Middle frontal gyrus (tissue), 1 donor: ENCODE measurements around the gene TSACC.

Experiments used
- DNase-seq: peaks from one replicate; pipeline ENCODE4 v3.0.0-alpha.2; 2015; ENCODE audit warnings: low spot score; ENCODE audit errors: extremely low spot score

Gene TSACC

DNA sequence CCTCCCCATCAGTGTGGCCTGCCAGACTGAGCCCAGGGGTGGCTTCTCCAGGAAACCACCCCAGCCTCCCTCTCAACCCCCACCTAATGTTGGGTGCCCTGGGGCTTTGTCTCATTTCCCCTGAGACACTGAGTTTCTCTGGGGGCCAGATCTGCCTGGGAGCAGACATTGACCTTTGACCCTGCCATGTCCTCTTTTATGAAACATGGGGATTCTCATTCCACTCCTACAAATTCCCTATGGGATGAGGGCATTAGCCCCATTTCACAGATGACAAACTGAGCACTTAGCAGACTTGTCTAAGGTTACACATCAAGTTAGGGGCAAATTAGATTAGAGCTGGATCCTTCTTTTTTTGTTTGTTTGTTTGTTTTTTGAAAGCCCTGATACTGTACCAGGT, 54.8 kb downstream of the TSACC start:
- no peak for DNase-seq

DNA sequence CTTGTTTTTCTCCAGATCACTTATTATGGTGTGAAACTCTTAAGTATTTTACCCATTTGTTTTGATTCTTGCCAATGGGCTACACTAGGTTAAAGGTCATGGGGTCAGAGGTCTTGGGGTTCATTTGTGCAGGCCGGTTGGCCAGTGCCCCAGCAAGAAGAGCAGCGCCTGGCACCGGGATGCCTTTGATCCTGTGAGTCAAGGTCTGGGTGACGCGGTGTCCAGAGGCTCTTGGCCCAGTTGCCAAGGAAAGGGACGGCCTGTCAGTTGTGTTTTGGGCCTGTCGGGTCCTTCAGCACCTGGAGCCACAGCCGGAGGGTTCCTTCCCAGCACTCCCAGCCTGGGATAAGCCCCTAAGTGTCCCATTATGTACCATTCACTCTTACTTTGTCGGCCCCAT, 55.8 kb downstream of the TSACC start:
- DNase-seq, result no peak

DNA sequence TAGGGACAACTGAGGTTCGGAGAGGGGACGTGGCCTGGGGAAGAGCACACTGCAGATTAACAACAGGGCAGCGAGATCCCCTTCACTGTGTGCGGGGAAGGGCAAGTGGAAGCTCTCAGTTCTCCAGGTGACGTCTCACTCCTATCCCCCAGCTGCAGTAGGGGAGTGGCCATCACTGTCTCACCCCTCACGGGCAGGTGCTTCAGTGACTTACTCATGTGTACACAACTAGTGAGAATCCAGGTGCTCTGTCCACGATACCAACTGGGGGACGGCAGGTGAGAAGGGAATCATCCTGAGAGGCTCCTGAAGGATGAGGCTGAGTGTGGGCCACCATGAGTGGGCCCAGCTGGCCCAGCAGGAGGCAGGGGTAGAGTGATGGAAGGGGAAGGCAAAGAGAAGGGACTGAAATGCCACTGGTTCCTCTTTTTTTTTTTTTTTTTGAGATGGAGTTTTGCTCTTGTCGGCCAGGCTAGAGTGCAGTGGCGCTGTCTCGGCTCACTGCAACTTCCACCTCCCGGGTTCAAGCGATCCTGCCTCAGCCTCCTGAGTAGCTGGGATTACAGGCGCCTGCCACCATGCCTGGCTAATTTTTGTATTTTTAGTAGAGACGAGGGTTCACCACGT, 56.6 kb downstream of the TSACC start:
- no peak for DNase-seq
